Astrocyte of the cerebellum (primary cell): ENCODE results near the gene CHAF1A.

Experiments used
- DNase-seq: peaks from one replicate; pipeline ENCODE4 v3.0.0-alpha.2; 2011; ENCODE audit warnings: low read depth
- H3K4me3 ChIP-seq: 2 replicates; pipeline ENCODE4 v1.5.1; 2011; ENCODE audit warnings: mild to moderate bottlenecking, low read depth, low read length, moderate library complexity
- CTCF ChIP-seq: IDR thresholded peaks from 2 replicates; pipeline ENCODE4 v1.5.1; 2012; ENCODE audit warnings: low read length, low read depth, moderate library complexity, mild to moderate bottlenecking; ENCODE audit errors: missing control alignments
- in situ Hi-C: cut with HindIII; loops from 2 replicates; pipeline ENCODE4 v1.10.0; 2017; ENCODE audit warnings: low sequenced_read_pairs

CHAF1A gene

GRCh38 chr19:4444765-4445741, 42.6 kb downstream of the CHAF1A start:
- in situ Hi-C loops, result no loop called here
- DNase-seq, result no peak
- no peak overlapping the region for H3K4me3 ChIP-seq
- no peak for TF ChIP-seq CTCF

- no peak for DNase-seq
- in situ Hi-C loops, result no loop called here
- H3K4me3 ChIP-seq, result no peak overlapping the region
- TF ChIP-seq CTCF, result no peak
These were observed 43.7 kb downstream of the CHAF1A start for GRCh38 chr19:4445963-4446703.

GRCh38 chr19:4446704-4447200, 44.3 kb downstream of the CHAF1A start:
- no peak for DNase-seq
- H3K4me3 ChIP-seq, result no peak overlapping the region
- no peak for TF ChIP-seq CTCF
- in situ Hi-C loops, result no loop called here

- in situ Hi-C loops, result no loop called here
- TF ChIP-seq CTCF, result no peak
- no peak overlapping the region for H3K4me3 ChIP-seq
- DNase-seq, result no peak
These were observed 45.1 kb downstream of the CHAF1A start for GRCh38 chr19:4447327-4448146.

GRCh38 chr19:4448147-4448985, 45.9 kb downstream of the CHAF1A start:
- no peak for DNase-seq
- no peak overlapping the region for H3K4me3 ChIP-seq
- no peak for TF ChIP-seq CTCF
- in situ Hi-C loops, result no loop called here
